GM19455 (cell line): ENCODE data around the gene PROM2.

ENCODE experiments used
- ATAC-seq: cut with Tn5 transposase; IDR thresholded peaks from one replicate; pipeline ENCODE4 v1.9.1; 2021; ENCODE audit not compliant: unreplicated experiment

The PROM2 gene

GRCh38 chr2:95305380-95306061 is 31.3 kb downstream of the PROM2 start:
- ATAC-seq, result no peak

GRCh38 chr2:95306336-95306895 is 32.2 kb downstream of the PROM2 start:
- ATAC-seq, result no peak

- no peak for ATAC-seq
Measured at GRCh38 chr2:95307036-95307435, 32.8 kb downstream of the PROM2 start.

- no peak for ATAC-seq
Measured at GRCh38 chr2:95307878-95308277, 33.6 kb downstream of the PROM2 start.

DNA sequence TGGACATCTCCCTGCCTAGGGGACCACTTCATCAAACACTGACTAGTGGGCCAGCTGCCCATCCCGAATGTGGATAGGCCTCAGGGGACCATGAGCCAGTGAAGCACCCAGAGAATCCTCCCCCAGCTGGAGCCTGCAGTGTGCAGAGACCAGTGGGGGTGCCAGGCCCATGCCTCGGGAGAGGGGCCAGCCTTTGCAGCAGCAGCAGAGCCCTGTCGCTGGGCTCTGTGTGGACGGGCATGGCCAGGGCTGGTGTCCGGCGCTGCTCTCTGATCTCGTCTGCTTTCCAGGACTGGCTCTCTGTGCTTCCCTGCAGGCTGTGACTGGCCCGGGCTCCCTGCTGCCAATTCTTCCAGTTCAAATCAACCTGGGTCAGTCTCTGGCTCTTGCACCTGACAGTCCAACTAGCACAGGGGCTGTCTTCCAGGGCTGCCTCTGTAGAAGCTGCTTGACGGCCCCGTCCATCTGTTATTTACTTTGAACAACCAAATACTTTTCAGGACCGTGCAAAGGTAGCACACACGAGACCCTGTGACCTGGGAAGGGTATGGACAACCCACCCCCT is 34.3 kb downstream of the PROM2 start:
- ATAC-seq, result no peak

- no peak for ATAC-seq
Measured at GRCh38 chr2:95309599-95309998, 35.4 kb downstream of the PROM2 start.

DNA sequence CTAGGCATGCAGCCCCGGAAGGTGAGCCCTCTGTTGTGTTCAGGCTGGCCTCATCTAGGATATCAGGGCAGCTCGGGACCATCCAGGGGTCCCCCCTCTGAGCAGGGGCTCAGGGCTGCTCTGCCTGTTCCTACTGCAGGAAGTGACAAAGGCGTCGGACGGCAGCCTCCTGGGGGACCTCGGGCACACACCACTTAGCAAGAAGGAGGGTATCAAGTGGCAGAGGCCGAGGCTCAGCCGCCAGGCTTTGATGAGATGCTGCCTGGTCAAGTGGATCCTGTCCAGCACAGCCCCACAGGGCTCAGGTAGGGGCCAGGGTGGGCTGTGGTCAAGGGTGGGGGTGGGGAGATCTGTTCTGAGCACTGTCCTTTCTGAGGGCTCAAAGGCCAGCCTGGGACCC is 36.0 kb downstream of the PROM2 start:
- no peak for ATAC-seq

- no peak for ATAC-seq
Measured at GRCh38 chr2:95310651-95311050, 36.4 kb downstream of the PROM2 start.

GRCh38 chr2:95311815-95312542 is 37.7 kb downstream of the PROM2 start:
- no peak for ATAC-seq

- no peak for ATAC-seq
Measured at GRCh38 chr2:95312543-95313201, 38.4 kb downstream of the PROM2 start.

DNA sequence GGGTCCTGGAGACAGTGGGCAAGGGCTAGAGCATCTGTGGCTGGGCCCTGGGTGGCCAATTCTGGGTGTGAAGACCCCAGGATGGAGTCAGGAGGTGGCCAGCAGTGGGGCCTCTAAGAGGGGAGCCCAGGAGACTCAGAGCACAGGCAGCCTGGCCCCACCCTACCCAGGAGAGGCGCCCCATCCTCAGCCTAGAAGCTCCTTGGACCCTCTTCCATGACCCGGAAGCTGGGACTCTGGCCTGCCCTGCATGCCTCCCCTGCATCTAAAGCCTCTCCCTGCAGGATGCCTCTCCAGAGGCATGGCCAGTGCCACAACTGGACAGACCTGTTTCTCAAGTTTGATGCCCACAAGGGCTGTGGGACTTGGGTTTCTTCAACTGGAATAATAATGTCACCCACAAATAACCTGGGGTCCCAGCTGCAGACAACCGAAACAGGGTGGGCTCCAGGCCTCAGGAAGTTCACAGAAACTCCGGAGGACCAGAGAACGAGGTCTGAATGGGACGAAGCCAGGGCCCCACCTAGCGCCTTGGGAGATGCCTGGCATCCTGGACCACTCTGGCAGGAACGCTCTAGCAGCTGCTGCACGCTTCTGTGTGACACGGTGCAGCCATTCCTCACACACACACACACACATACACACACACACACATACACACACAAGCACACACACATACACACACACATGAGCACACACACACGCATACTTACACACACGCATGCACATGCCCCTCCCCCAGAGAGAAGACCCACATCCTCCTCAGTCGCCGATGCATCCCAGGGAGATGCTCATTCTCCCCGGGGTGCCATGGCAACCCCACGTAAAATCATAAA is 39.3 kb downstream of the PROM2 start:
- no peak for ATAC-seq

DNA sequence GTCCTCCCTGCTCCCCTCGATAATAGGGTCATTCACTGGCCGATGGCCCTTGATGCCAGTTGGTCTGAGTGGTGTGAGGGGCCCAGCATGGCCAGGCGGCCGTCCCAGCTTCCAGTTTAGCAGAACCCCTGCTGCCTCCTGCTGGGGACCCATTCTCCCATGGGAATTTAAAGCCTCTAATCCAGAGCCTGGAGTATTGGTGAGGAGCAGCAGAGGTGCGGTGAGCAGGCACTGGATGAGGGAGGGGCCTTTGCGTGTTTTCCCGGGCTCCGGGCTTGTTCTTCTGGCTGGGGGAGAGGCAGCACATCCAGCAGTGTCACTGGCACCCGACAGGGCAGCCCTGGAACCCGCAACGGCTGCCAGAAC is 40.3 kb downstream of the PROM2 start:
- no peak for ATAC-seq

GRCh38 chr2:95314964-95315611 is 40.8 kb downstream of the PROM2 start:
- ATAC-seq, result no peak

DNA sequence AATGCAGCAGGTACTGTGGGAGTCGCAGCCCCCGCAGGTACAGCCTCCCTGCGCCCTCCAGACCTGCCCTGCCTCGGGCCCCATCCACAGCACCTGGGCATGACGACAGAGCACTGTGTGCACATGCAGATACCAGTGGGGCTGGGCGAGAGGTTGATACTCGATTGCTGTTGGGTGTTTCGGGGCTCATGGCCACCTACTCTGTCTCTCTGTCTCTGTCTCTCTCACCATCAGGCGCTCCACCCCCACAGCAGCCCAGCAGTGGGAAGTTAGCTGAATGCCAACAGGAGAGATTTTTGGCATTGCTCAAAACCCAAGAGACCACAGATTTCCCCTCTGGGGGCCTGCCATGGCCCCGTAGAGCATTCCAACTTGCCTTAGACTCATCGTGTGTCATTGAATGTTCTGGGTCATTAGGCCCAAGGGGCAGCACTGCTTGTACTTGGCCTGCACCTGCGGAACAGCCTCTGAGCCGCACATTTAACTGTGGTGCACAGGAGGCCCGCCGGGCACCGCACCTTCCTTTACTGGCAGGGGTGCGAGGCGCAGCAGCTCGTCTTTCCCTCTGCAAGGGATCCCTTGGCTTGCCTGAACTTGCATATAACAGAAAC is 41.7 kb downstream of the PROM2 start:
- ATAC-seq, result no peak

GRCh38 chr2:95316466-95317122 is 42.3 kb downstream of the PROM2 start:
- no peak for ATAC-seq

DNA sequence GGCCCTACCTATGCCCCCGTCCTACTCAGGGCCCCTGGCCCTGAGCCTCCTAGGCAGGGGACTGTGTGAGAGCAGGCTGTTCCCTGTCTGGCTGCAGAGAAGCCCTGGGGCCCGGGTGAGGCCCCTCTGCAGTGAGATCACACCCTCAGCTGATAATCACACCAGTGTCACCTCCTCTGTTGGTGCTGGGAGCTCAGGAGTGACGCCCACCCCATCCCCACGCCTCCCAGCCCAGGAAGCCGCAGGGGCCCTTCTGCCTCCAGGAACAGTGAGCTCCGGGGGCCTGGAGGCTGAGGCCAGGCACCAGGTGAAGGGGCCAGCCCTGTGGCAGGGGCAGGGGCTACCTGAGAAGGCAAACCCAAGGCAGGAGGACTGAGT is 42.9 kb downstream of the PROM2 start:
- ATAC-seq, result no peak

GRCh38 chr2:95317665-95318425 is 43.6 kb downstream of the PROM2 start:
- ATAC-seq, result no peak

DNA sequence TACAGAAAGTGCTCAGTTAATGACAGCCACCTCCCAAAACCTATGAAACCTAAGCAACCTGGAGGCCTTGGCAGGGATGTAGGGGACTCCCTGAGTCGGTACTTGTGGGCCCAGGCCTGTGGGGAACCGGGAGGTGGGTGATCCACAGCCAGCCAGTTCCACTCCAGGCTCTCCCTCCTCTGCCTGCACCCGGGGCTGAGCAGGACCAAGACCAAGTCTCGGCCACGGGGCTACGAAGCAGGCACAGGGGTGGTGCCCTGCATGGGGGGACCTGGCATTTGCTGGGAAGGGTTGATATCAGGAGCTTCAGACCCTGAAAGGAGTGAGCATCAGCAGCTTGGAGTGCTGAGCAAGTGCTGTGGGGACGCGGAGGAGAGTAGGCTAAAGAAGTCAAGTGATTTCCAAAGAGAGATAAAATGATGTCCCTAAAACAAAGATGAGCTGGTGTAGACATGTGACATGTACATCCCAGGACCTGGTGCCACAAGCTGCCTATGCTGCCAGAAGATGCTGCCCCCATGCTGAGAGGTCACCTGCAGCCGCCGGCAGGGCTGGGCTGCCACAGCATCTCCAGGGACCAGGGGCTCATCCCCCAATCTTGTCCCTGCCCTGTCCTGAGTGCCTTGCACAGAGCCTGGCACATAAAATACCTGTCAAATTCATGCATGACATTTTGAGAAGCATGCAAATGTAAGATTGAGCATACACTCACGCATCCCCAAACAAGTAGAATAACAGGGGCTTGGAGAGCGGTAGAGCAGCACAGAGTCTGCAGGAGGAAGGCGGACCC is 44.4 kb downstream of the PROM2 start:
- no peak for ATAC-seq
